ENCODE measurements around the gene GPR89A.

- TF ChIP-seq CTCF (IDR thresholded peaks at IDR 0.05 in 2 of 3, conservative IDR thresholded peaks at IDR 0.05 in 1 of 3; ENCODE audit: borderline replicate concordance in 1 of 3, insufficient read depth in 1 of 3, low read depth in 2 of 3, low read length in 2 of 3) (no peak), POLR2AphosphoS5 (IDR thresholded peaks at IDR 0.05; ENCODE audit: low read depth, low read length) (no peak), YY1 (IDR thresholded peaks at IDR 0.05; ENCODE audit: extremely low read depth, insufficient replicate concordance, low read depth, low read length) (no peak), SIN3A (IDR thresholded peaks at IDR 0.05; ENCODE audit: low read depth) (no peak), POLR2A (IDR thresholded peaks at IDR 0.05; ENCODE audit: borderline replicate concordance, extremely low read depth, insufficient read depth, insufficient read length) (no peak), EZH2 (IDR thresholded peaks at IDR 0.05) (no peak), EGR1 (IDR thresholded peaks at IDR 0.05; ENCODE audit: low read depth) (no peak), SRF (IDR thresholded peaks at IDR 0.05; ENCODE audit: low read depth) (no peak), ZFX (IDR thresholded peaks at IDR 0.05) (no peak)
These were observed 82.1 kb downstream of the GPR89A start for GRCh38 chr1:145689922-145690321.
